ENCODE results near the gene TPRKB. TPM values are rescaled to one million over a fixed set of nuclear protein-coding genes. Genes with fewer than 3 reads are reported as not detected.
"Not testable (repeated sequence)": the region's sequence is repeated elsewhere in the genome, so short reads cannot be mapped to it uniquely, and the experiment has no call there.

TPRKB gene
- total and polyA plus RNA-seq, 2 experiments from 2014 or later: 20.1 to 57.2 TPM

GRCh38 chr2:73701968-73702665, 35.0 kb downstream of the TPRKB start:
- 43 to 50% methylated on average over 8 of the region's 8 CpGs for WGBS, 2 experiments (ENCODE audit: low coverage in 1 of 2, low lambda C conversion rate in 2 of 2, missing lambda C conversion rate in 2 of 2)
- peaks cover 3% of the 10 kb centered on the region; the same call in 1 of the 2 replicates for H3K27me3 ChIP-seq (replicated peaks; ENCODE audit: insufficient read depth)
- no peaks in the 10 kb centered on the region for H3K4me1 ChIP-seq (ENCODE audit: insufficient read depth)
- H3F3A ChIP-seq (ENCODE audit: insufficient read depth): no peaks in the 10 kb centered on the region
- no peak for DNase-seq
- TF ChIP-seq EZH2phosphoT487 (IDR thresholded peaks at IDR 0.05; ENCODE audit: insufficient read depth, low read depth) (no peak), EZH2 (IDR thresholded peaks at IDR 0.05; ENCODE audit: insufficient read depth, poor library complexity, severe bottlenecking) (no peak)
- no peaks in the 10 kb centered on the region for H3K36me3 ChIP-seq (ENCODE audit: low read depth)
- H3K79me2 ChIP-seq (ENCODE audit: insufficient read depth): no peaks in the 10 kb centered on the region
- in situ Hi-C loops (cut with MboI): no loop called here
- H3K27ac ChIP-seq: no peak overlapping the region
- no peak overlapping the region for H3K4me3 ChIP-seq
- H4K20me1 ChIP-seq (ENCODE audit: insufficient read depth): no peaks in the 10 kb centered on the region
- H2AFZ ChIP-seq: no peak overlapping the region
- H3K4me2 ChIP-seq (ENCODE audit: unreplicated experiment): no peak overlapping the region
- no peaks in the 10 kb centered on the region for H3K9me2 ChIP-seq (ENCODE audit: insufficient read depth)
- no peaks in the 10 kb centered on the region for H3K9me3 ChIP-seq (ENCODE audit: low read depth)
- H3K9ac ChIP-seq: no peak overlapping the region

- in situ Hi-C loops (cut with MboI); H3K36me3 ChIP-seq (ENCODE audit: low read depth); H3K9me3 ChIP-seq (ENCODE audit: low read depth); DNase-seq; H3K27ac ChIP-seq; H3K4me3 ChIP-seq; H3K9ac ChIP-seq; H3K79me2 ChIP-seq (ENCODE audit: insufficient read depth); H2AFZ ChIP-seq; H3F3A ChIP-seq (ENCODE audit: insufficient read depth); H3K4me2 ChIP-seq (ENCODE audit: unreplicated experiment); H3K9me2 ChIP-seq (ENCODE audit: insufficient read depth); H3K4me1 ChIP-seq (ENCODE audit: insufficient read depth); H4K20me1 ChIP-seq (ENCODE audit: insufficient read depth); H3K27me3 ChIP-seq (replicated peaks; ENCODE audit: insufficient read depth): not testable (repeated sequence)
- 66 to 78% methylated on average over 2 to 3 of the region's 3 CpGs for WGBS, 2 experiments (ENCODE audit: low coverage in 1 of 2, low lambda C conversion rate in 2 of 2, missing lambda C conversion rate in 2 of 2)
Measured at GRCh38 chr2:73701448-73701765, 35.7 kb downstream of the TPRKB start.

- 57 to 68% methylated on average over 22 to 23 of the region's 23 CpGs for WGBS, 2 experiments (ENCODE audit: low coverage in 1 of 2, low lambda C conversion rate in 2 of 2, missing lambda C conversion rate in 2 of 2)
- no peak overlapping the region for H3K4me3 ChIP-seq
- no peak overlapping the region for H2AFZ ChIP-seq
- no peaks in the 10 kb centered on the region for H4K20me1 ChIP-seq (ENCODE audit: insufficient read depth)
- no peaks in the 10 kb centered on the region for H3K36me3 ChIP-seq (ENCODE audit: low read depth)
- H3K27me3 ChIP-seq (replicated peaks; ENCODE audit: insufficient read depth): peaks cover 3% of the 10 kb centered on the region; the same call in 1 of the 2 replicates
- H3K27ac ChIP-seq: no peak overlapping the region
- no peaks in the 10 kb centered on the region for H3K4me1 ChIP-seq (ENCODE audit: insufficient read depth)
- DNase-seq: no peak
- H3K9me3 ChIP-seq (ENCODE audit: low read depth): no peaks in the 10 kb centered on the region
- no peaks in the 10 kb centered on the region for H3K79me2 ChIP-seq (ENCODE audit: insufficient read depth)
- H3F3A ChIP-seq (ENCODE audit: insufficient read depth): no peaks in the 10 kb centered on the region
- no peaks in the 10 kb centered on the region for H3K9me2 ChIP-seq (ENCODE audit: insufficient read depth)
- TF ChIP-seq EZH2 (IDR thresholded peaks at IDR 0.05; ENCODE audit: insufficient read depth, poor library complexity, severe bottlenecking) (no peak), EZH2phosphoT487 (IDR thresholded peaks at IDR 0.05; ENCODE audit: insufficient read depth, low read depth) (no peak)
- no peak overlapping the region for H3K9ac ChIP-seq
- in situ Hi-C loops (cut with MboI): no loop called here
- no peak overlapping the region for H3K4me2 ChIP-seq (ENCODE audit: unreplicated experiment)
Measured at GRCh38 chr2:73700661-73701447, 36.3 kb downstream of the TPRKB start.

DNA sequence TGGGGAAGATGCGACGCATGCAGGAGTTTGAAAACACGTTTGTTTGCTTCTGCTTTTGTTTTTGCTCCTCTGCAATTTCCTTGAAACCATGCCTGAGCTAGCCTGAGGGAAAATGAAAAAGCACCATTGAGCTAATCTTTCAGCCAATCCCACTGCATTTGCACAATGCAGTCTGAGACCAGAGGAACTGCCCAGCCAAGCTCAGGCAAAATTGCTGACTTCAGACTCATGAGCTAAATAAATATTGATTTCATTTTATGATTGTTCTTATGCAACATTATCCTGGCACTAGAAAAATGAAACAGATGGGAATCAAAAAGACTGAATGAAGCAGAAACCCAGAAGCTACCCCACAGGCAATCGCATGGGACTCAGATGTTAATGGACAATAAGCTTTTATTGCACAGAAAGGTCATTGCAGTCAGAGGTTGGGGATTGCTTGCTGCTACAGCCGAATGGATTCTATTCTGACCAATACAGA, 37.0 kb downstream of the TPRKB start:
- in situ Hi-C loops (cut with MboI): no loop called here
- H4K20me1 ChIP-seq (ENCODE audit: insufficient read depth): no peaks in the 10 kb centered on the region
- DNase-seq: no peak
- no peaks in the 10 kb centered on the region for H3K79me2 ChIP-seq (ENCODE audit: insufficient read depth)
- 1 to 2% methylated on average over 5 of the region's 5 CpGs for WGBS, 2 experiments (ENCODE audit: low coverage in 1 of 2, low lambda C conversion rate in 2 of 2, missing lambda C conversion rate in 2 of 2)
- H3F3A ChIP-seq (ENCODE audit: insufficient read depth): no peaks in the 10 kb centered on the region
- no peak overlapping the region for H3K4me3 ChIP-seq
- no peaks in the 10 kb centered on the region for H3K4me1 ChIP-seq (ENCODE audit: insufficient read depth)
- TF ChIP-seq EZH2phosphoT487 (IDR thresholded peaks at IDR 0.05; ENCODE audit: insufficient read depth, low read depth) (no peak), EZH2 (IDR thresholded peaks at IDR 0.05; ENCODE audit: insufficient read depth, poor library complexity, severe bottlenecking) (no peak)
- H3K9me3 ChIP-seq (ENCODE audit: low read depth): no peaks in the 10 kb centered on the region
- H3K9ac ChIP-seq: no peak overlapping the region
- no peak overlapping the region for H2AFZ ChIP-seq
- no peak overlapping the region for H3K27ac ChIP-seq
- H3K9me2 ChIP-seq (ENCODE audit: insufficient read depth): no peaks in the 10 kb centered on the region
- peaks cover 3% of the 10 kb centered on the region; the same call in 1 of the 2 replicates for H3K27me3 ChIP-seq (replicated peaks; ENCODE audit: insufficient read depth)
- H3K4me2 ChIP-seq (ENCODE audit: unreplicated experiment): no peak overlapping the region
- no peaks in the 10 kb centered on the region for H3K36me3 ChIP-seq (ENCODE audit: low read depth)

Measured in GM23248 (cell line).